RWPE2 (cell line): ENCODE measurements around the gene SERTAD1.
"Not testable (repeated sequence)": the region's sequence is repeated elsewhere in the genome, so short reads cannot be mapped to it uniquely, and the experiment has no call there.

ENCODE experiments used
- ATAC-seq: fragments of 200-7000 bp; cut with Tn5 transposase; 3 replicates; pipeline ENCODE4 v1.9.1; 2021; ENCODE audit warnings: low read depth
- DNase-seq: peaks from one replicate; pipeline ENCODE4 v3.0.0-alpha.2; 2020; ENCODE audit warnings: low spot score
- H3K27ac ChIP-seq: fragments of 450-650 bp; 2 replicates; pipeline ENCODE4 v1.5.1; 2017; ENCODE audit warnings: mild to moderate bottlenecking; ENCODE audit not compliant: poor library complexity, severe bottlenecking
- H3K27me3 ChIP-seq: fragments of 250-450 bp; sonication (Bioruptor Pico); 2 replicates; pipeline ENCODE4 v1.5.1; 2021; ENCODE audit warnings: mild to moderate bottlenecking, moderate library complexity; ENCODE audit not compliant: insufficient read depth, poor library complexity, severe bottlenecking
- H3K36me3 ChIP-seq: fragments of 250-450 bp; sonication (Bioruptor Pico); 2 replicates; pipeline ENCODE4 v1.5.1; 2020; ENCODE audit warnings: low read depth, mild to moderate bottlenecking, moderate library complexity
- H3K4me1 ChIP-seq: fragments of 250-450 bp; sonication (Bioruptor Pico); 2 replicates; pipeline ENCODE4 v1.5.1; 2021; ENCODE audit warnings: mild to moderate bottlenecking, moderate library complexity; ENCODE audit not compliant: insufficient read depth, poor library complexity, severe bottlenecking
- H3K4me3 ChIP-seq: fragments of 250-450 bp; sonication (Bioruptor Pico); 2 replicates; pipeline ENCODE4 v1.5.1; 2021; ENCODE audit warnings: mild to moderate bottlenecking, moderate library complexity; ENCODE audit not compliant: severe bottlenecking
- H3K9me3 ChIP-seq: fragments of 250-450 bp; sonication (Bioruptor Pico); 2 replicates; pipeline ENCODE4 v1.5.1; 2021; ENCODE audit warnings: mild to moderate bottlenecking, moderate library complexity; ENCODE audit not compliant: severe bottlenecking
- TF ChIP-seq, protein P1 (sequence below): fragments of 450-650 bp; IDR thresholded peaks from one replicate; pipeline ENCODE4 v1.5.1; 2017; ENCODE audit warnings: mild to moderate bottlenecking, moderate library complexity; ENCODE audit not compliant: poor library complexity, severe bottlenecking

The SERTAD1 gene

DNA sequence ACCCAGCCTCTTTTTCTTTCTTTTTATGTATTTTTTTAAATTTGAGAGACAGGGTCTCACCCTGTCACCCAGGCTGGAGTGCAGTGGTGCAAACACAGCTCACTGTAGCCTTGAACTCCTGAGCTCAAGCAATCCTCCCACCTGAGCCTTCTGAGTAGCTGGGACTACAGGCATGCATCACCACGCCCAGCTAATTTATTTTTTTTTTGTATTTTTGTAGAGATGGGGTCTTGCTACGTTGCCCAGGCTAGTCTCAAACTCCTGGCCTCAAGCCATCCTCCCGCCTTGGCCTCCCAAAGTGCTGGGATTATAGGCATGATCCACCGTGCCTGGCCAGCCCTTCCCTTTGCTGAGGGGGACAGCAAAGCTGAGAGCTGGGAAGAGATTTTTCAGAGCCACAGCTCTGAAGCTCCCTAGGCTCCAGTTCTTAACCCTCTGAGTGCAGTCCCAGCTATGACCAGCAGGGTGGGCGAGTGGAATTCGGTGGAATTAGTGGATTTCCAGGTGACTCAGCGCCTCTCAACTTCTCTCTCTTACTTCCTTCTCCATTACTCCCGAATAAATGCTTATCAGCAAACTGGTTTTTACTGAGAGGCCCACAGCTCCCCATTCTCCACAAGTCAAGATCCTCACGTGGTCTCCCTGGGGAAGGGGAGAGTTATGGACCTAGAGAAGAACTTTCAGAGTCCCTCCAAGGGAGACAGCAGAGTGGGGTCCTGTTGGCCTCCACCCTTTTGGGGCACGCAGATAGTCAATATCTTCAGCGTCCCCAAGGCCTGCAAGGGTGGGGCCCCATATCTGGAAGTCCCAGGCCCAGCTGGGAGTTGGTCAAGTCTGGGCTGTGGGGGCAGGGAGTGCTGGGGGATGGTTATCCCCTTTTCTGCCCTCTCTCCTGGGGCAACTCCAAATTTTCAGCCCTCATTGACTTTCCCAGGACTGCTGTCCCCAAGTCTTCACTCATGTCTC is 38.5 kb upstream of the SERTAD1 start:
- peak overlapping the region; percentile 54 for H3K4me3 ChIP-seq
- H3K27me3 ChIP-seq = peaks cover 4% of the 10 kb centered on the region
- H3K27ac ChIP-seq = peak overlapping the region; percentile 47
- no peaks in the 10 kb centered on the region for H3K36me3 ChIP-seq
- no peaks in the 10 kb centered on the region for H3K9me3 ChIP-seq
- no peak for DNase-seq
- TF ChIP-seq, protein P1, sequence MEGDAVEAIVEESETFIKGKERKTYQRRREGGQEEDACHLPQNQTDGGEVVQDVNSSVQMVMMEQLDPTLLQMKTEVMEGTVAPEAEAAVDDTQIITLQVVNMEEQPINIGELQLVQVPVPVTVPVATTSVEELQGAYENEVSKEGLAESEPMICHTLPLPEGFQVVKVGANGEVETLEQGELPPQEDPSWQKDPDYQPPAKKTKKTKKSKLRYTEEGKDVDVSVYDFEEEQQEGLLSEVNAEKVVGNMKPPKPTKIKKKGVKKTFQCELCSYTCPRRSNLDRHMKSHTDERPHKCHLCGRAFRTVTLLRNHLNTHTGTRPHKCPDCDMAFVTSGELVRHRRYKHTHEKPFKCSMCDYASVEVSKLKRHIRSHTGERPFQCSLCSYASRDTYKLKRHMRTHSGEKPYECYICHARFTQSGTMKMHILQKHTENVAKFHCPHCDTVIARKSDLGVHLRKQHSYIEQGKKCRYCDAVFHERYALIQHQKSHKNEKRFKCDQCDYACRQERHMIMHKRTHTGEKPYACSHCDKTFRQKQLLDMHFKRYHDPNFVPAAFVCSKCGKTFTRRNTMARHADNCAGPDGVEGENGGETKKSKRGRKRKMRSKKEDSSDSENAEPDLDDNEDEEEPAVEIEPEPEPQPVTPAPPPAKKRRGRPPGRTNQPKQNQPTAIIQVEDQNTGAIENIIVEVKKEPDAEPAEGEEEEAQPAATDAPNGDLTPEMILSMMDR = peak; percentile 87
- no peaks in the 10 kb centered on the region for H3K4me1 ChIP-seq
- ATAC-seq = peak; percentile 37

DNA sequence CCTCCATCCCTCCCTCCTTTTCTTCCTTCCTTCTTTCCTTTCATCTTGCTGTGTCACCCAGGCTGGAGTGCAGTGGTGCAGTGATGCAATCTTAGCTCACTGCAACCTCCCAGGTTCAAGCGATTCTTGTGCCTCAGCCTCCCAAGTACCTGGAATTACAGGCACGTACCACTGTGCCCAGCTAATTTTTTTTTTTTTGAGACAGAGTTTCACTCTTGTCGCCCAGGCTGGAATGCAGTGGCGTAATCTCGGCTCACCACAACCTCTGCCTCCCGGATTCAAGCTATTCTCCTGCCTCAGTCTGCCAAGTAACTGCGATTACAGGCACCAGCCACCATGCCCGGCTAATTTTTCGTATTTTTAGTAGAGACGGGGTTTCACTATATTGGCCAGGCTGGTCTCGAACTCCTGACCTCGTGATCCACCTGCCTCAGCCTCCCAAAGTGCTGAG is 37.8 kb upstream of the SERTAD1 start:
- ATAC-seq, H3K27me3 ChIP-seq, H3K4me3 ChIP-seq, H3K9me3 ChIP-seq, H3K4me1 ChIP-seq, H3K36me3 ChIP-seq, DNase-seq: not testable (repeated sequence)
- H3K27ac ChIP-seq = peak overlapping the region; percentile 47

DNA sequence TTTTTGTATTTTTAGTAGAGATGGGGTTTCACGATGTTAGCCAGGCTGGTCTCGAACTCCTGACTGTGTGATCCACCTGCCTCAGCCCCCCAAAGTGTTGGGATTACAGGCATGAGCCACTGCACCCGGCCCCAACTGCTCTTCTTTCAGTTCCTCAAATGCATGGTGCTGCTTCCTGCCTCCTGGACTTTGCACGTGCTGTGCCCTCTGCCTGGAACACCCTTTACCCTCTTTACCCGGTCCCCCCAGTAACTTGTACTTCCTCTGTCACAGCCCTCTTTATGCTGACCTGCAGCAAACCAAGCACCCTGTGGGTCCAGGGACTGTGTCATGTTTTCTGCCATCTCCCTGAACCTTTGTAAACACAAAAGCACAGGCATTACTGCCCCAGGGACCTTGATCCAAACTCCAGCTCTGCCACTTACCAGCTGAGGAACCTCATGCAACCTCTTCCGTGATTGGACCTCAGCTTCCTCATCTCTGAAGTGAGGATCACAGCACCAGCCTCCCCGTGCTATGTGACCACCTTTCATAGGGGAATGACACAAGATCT is 36.0 kb upstream of the SERTAD1 start:
- Histone ChIP-seq H3K4me1 (no peaks in the 10 kb centered on the region), H3K27ac (no peak overlapping the region), H3K36me3 (no peaks in the 10 kb centered on the region; the same call in 1 of the 2 replicates), H3K9me3 (no peaks in the 10 kb centered on the region), H3K4me3 (no peak overlapping the region), H3K27me3 (peaks cover 4% of the 10 kb centered on the region)
- DNase-seq (no peak), ATAC-seq (no peak)
- TF ChIP-seq, protein P1 = no peak

DNA sequence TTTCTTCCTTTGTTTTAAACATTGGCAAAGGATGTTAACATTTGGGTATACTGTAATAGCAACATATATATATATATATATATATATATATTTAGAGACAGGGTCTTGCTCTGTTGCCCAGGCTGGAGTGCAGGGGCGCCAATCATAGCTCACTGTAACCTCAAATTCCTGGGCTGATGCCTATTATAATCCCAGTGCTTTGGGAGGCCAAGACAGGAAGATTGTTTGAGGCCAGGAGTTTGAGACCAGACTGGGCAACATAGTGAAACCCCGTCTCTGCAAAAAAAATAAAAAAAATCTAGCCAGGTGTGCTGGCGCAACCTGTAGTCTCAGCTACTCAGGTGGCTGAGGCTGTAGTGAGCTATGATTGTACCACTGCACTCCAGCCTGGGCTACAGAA is 34.4 kb upstream of the SERTAD1 start:
- Histone ChIP-seq H3K4me1 (no peaks in the 10 kb centered on the region), H3K27me3 (no peaks in the 10 kb centered on the region), H3K36me3 (no peaks in the 10 kb centered on the region; the same call in 1 of the 2 replicates), H3K9me3 (no peaks in the 10 kb centered on the region), H3K4me3 (no peak overlapping the region), H3K27ac (no peak overlapping the region)
- no peak for DNase-seq
- TF ChIP-seq, protein P1 = no peak
- no peak for ATAC-seq

DNA sequence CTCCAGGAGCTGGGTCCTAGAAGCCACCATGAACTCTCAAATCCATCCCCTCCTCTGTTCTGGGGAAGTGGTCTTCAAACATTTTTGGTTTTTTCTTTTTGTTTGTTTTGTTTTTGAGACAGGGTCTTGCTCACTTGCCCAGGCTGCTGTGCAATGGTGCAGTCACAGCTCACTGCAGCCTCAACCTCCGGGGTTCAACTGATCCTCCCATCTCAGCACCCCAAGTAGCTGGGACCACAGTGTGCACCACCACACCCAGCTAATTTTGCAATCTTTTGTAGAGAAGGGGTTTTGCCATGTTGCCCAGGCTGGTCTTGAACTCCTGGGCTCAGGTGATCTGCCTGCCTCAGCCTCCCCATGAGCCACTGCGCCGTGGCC is 32.8 kb upstream of the SERTAD1 start:
- Histone ChIP-seq H3K27ac (no peak overlapping the region), H3K36me3 (no peaks in the 10 kb centered on the region; the same call in 1 of the 2 replicates), H3K4me1 (peaks cover 5% of the 10 kb centered on the region), H3K4me3 (no peak overlapping the region), H3K9me3 (no peaks in the 10 kb centered on the region), H3K27me3 (no peaks in the 10 kb centered on the region)
- ATAC-seq = no peak
- DNase-seq = no peak
- TF ChIP-seq, protein P1 = no peak
